Left renal cortex interstitium (tissue), 4 donors: ENCODE measurements around the gene IGFBP1. TPM values are rescaled to one million over a fixed set of nuclear protein-coding genes. Genes with fewer than 3 reads are reported as not detected.
"Not testable (repeated sequence)": the region's sequence is repeated elsewhere in the genome, so short reads cannot be mapped to it uniquely, and the experiment has no call there.

Experiments used
- DNase-seq, 4 donors: peaks; one replicate each; pipeline ENCODE4 v3.0.0-alpha.2; 2013; ENCODE audit warnings: low read depth in 4 of 4, low spot score in 2 of 4, missing footprints in 1 of 4
- polyA plus RNA-seq, 4 donors: library from polyadenylated mRNA; unstranded; fragments of 120-200 nt; gene quantifications; one replicate each; pipeline ENCODE4 v1.2.1, GENCODE V29; 2013; ENCODE audit not compliant: insufficient read length in 4 of 4

IGFBP1 gene
- polyA plus RNA-seq, 4 donors = 0.49 to 1.2 (median 0.60) TPM

- no peak for DNase-seq
These were observed 39.4 kb downstream of the IGFBP1 start for GRCh38 chr7:45927721-45928120.

GRCh38 chr7:45930967-45931366 lies 42.7 kb downstream of the IGFBP1 start:
- DNase-seq = no peak

- DNase-seq = no peak
These were observed 49.0 kb downstream of the IGFBP1 start for GRCh38 chr7:45937301-45937700.

GRCh38 chr7:45937862-45938261 lies 49.6 kb downstream of the IGFBP1 start:
- no peak for DNase-seq

- no peak for DNase-seq
These were observed 50.5 kb downstream of the IGFBP1 start for GRCh38 chr7:45938626-45939302.

- DNase-seq = no peak
These were observed 51.3 kb downstream of the IGFBP1 start for GRCh38 chr7:45939574-45939973.

GRCh38 chr7:45940237-45940781 lies 52.0 kb downstream of the IGFBP1 start:
- not testable (repeated sequence) for DNase-seq

GRCh38 chr7:45940939-45941338 lies 52.7 kb downstream of the IGFBP1 start:
- DNase-seq = no peak

Other genes with a start within 250 kb of the IGFBP1 start
- gene CCDC201, start 15.4 kb upstream of the IGFBP1 start, polyA plus RNA-seq = under 1 TPM in 1 of 4 donors, not detected in 3; 0.05 TPM
- gene IGFBP3, start 32.8 kb downstream of the IGFBP1 start, polyA plus RNA-seq = 100 to 1,000 TPM in 1 of 4 donors, 10 to 100 TPM in 3; 81.6 to 112 (median 89.7) TPM